AG04449 (cell line): ENCODE measurements around the gene UFM1.

Source experiments
- CTCF ChIA-PET: fragments of 350-600 bp; formaldehyde crosslinking; extraction: SDS; loops from one replicate; lab custom pipeline; 2021; ENCODE audit warnings: antibody characterized with exemption; lab: Yijun Ruan, JAX
- POLR2A ChIA-PET: fragments of 400-600, 350-600 bp; formaldehyde crosslinking; extraction: SDS; loops from one replicate; lab custom pipeline; 2020; ENCODE audit warnings: antibody characterized with exemption, inconsistent platforms; lab: Yijun Ruan, JAX
- DNase-seq: peaks from one replicate; pipeline ENCODE4 v3.0.0-alpha.2; 2010; ENCODE audit warnings: low read depth, low spot score
- H3K4me3 ChIP-seq: 2 replicates; pipeline ENCODE4 v1.5.1; 2011; ENCODE audit warnings: low read depth, mild to moderate bottlenecking, control low read depth, low read length
- CTCF ChIP-seq: IDR thresholded peaks from one replicate; pipeline ENCODE4 v1.5.1; 2011; ENCODE audit warnings: mild to moderate bottlenecking, moderate library complexity, low read length, control low read depth, inconsistent platforms; ENCODE audit not compliant: insufficient read depth; ENCODE audit errors: missing control alignments

Gene UFM1

DNA sequence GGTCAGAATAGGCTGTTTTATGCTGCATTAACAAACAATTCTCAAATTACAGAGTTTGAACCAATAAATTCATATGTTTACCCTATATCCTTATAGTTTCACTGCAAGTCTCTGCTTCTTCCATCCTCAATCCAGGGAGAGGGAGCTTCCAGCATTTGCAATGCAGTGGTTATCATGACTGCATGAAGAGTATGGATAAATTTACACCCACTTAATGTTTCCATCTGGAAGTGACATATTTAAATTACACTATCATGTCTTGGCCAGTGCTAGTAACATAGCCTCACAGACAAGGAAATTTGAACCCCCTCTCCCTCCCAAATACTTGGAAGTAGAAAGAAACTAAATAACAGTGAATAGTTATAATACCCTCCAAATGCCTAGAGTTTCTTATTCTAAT lies 33.5 kb upstream of the UFM1 start:
- POLR2A ChIA-PET, result no interaction called here
- no peak overlapping the region for H3K4me3 ChIP-seq
- no peak for TF ChIP-seq CTCF
- DNase-seq, result no peak
- CTCF ChIA-PET, result no interaction called here

DNA sequence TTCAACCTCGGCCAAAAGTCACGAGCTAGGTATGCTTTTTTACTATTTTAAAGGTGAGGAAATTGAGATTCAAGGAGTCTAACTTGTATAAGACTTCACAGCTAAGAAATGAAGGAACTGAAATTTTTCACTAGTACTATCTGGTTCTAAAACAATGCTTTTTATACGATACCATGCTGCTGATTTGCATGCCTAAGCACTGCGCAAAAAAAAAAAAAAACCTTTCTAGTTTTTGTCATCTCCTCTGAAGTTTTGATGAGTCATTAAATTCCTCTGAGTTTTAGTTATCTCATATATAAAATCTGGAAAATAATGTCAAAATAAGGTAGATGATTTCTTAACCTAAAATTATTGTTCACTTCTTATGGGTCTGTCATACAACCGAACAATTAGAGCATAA lies 28.0 kb upstream of the UFM1 start:
- CTCF ChIA-PET, result no interaction called here
- no peak overlapping the region for H3K4me3 ChIP-seq
- no peak for TF ChIP-seq CTCF
- POLR2A ChIA-PET, result no interaction called here
- no peak for DNase-seq

DNA sequence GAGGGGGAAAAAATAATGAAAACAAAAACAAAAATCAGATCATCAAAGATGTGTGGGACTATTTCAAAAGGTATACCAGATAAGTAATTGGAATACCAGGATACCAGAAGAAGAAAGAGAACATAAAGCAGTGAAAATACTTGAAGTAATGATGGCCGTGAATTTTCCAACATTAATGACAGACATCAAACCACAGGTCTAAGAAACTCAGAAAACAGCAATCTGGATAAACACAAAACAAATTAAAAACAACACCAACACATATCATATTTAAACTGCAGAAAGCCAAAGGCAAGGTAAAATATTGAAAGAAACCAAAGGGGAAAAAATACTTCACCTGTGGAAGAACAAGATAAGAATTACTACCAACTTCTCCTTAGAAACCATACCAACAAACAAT lies 24.2 kb upstream of the UFM1 start:
- TF ChIP-seq CTCF, result no peak
- no peak overlapping the region for H3K4me3 ChIP-seq
- CTCF ChIA-PET, result no interaction called here
- POLR2A ChIA-PET, result no interaction called here
- DNase-seq, result no peak

DNA sequence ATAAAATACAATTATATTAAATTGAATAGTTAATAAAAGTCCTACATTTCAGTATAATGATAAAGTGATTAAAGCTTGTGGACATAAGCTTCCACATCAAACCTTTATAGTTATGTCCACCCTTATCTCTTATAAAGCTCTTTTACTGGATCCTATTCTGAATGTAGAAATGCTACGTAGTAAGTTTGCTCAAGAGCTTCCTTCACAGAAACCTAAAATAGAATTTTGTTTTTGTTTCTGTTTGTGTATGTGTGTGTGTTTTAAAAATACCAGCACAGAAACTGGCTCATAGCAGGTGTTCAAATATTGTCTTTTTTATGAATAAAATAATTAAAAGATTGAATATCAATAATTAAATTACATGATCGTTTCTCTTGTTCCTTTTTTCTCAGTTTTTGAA lies 21.0 kb upstream of the UFM1 start:
- H3K4me3 ChIP-seq, result no peak overlapping the region
- ChIA-PET CTCF (no interaction called here), POLR2A (no interaction called here)
- no peak for TF ChIP-seq CTCF
- DNase-seq, result no peak

- CTCF ChIA-PET, result no interaction called here
- no peak overlapping the region for H3K4me3 ChIP-seq
- DNase-seq, result no peak
- POLR2A ChIA-PET, result no interaction called here
- TF ChIP-seq CTCF, result no peak
These were observed 14.8 kb upstream of the UFM1 start for GRCh38 chr13:38334845-38335244.

GRCh38 chr13:38338089-38338488 lies 11.6 kb upstream of the UFM1 start:
- TF ChIP-seq CTCF, result no peak
- ChIA-PET POLR2A (no interaction called here), CTCF (no interaction called here)
- no peak for DNase-seq
- no peak overlapping the region for H3K4me3 ChIP-seq
